PC-9 (cell line): ENCODE data around the gene NELL1. TPM values are rescaled to one million over a fixed set of nuclear protein-coding genes. Genes with fewer than 3 reads are reported as not detected.

ENCODE experiments used
- BruUV-seq: library from RNA; stranded (reverse); fragments of 400-500 nt; replicated peaks from 2 replicates; lab custom pipeline; 2021; lab: Mats Ljungman, UMichigan
- CTCF ChIA-PET: fragments of 300-600 bp; sonication (Branson Sonifier 250); formaldehyde crosslinking; loops from one replicate; lab custom pipeline; 2022; ENCODE audit warnings: antibody characterized with exemption; lab: Charles Lee
- POLR2A ChIA-PET: fragments of 300-600 bp; sonication (Branson Sonifier 250); formaldehyde crosslinking; loops from one replicate; lab custom pipeline; 2022; ENCODE audit warnings: antibody characterized with exemption; ENCODE audit not compliant: unreplicated experiment; lab: Charles Lee
- DNase-seq, 2 experiments: peaks; one replicate each; pipeline versions ENCODE4 v3.0.0 to v3.0.0-alpha.2; 2015 to 2022; ENCODE audit warnings: mixed read lengths in 1 of 2
- H2AFZ ChIP-seq: fragments of 200-600 bp; sonication (generic); 2 replicates; pipeline ENCODE4 v1.8.1; 2017; ENCODE audit warnings: antibody characterized with exemption
- H3F3A ChIP-seq: fragments of 200-600 bp; sonication (generic); 2 replicates; pipeline ENCODE4 v1.8.1; 2017; ENCODE audit warnings: antibody characterized with exemption, mild to moderate bottlenecking, low read depth; ENCODE audit not compliant: insufficient read depth
- H3K27ac ChIP-seq: fragments of 200-600 bp; sonication (generic); 2 replicates; pipeline ENCODE4 v1.6.1; 2016; ENCODE audit warnings: mixed run types
- H3K27me3 ChIP-seq: fragments of 200-600 bp; sonication (generic); 2 replicates; pipeline ENCODE4 v1.6.1; 2016; ENCODE audit warnings: low read depth, mixed run types; ENCODE audit not compliant: insufficient read depth
- H3K36me3 ChIP-seq: fragments of 200-600 bp; sonication (generic); 2 replicates; pipeline ENCODE4 v1.6.1; 2016; ENCODE audit warnings: low read depth, mixed run types
- H3K4me1 ChIP-seq: fragments of 200-600 bp; sonication (generic); replicated peaks from 2 replicates; pipeline ENCODE4 v1.6.1; 2016; ENCODE audit warnings: mixed run types; ENCODE audit not compliant: insufficient read depth
- H3K4me2 ChIP-seq: fragments of 200-600 bp; sonication (generic); 2 replicates; pipeline ENCODE4 v1.6.1; 2017; ENCODE audit warnings: mixed run types
- H3K4me3 ChIP-seq: fragments of 200-600 bp; sonication (generic); 2 replicates; pipeline ENCODE4 v1.6.1; 2016; ENCODE audit warnings: mixed run types
- H3K79me2 ChIP-seq: fragments of 200-600 bp; sonication (generic); 2 replicates; pipeline ENCODE4 v1.6.1; 2017; ENCODE audit warnings: low read depth, mixed run types
- H3K9me2 ChIP-seq: fragments of 200-600 bp; sonication (generic); 2 replicates; pipeline ENCODE4 v1.8.1; 2017; ENCODE audit warnings: mild to moderate bottlenecking; ENCODE audit not compliant: insufficient read depth
- H3K9me3 ChIP-seq: fragments of 200-600 bp; sonication (generic); 2 replicates; pipeline ENCODE4 v1.8.1; 2016; ENCODE audit warnings: low read depth; ENCODE audit not compliant: insufficient read depth
- H4K20me1 ChIP-seq: fragments of 200-600 bp; sonication (generic); 2 replicates; pipeline ENCODE4 v1.8.1; 2017; ENCODE audit not compliant: insufficient read depth
- EZH2 ChIP-seq: fragments of 200-600 bp; sonication (generic); IDR thresholded peaks from 2 replicates; pipeline ENCODE4 v1.8.0; 2017; ENCODE audit warnings: antibody characterized with exemption, low read depth
- intact Hi-C: fragments of 100-400 bp; cut with micrococcal nuclease; formaldehyde crosslinking; loops from one replicate; pipeline ENCODE4 v1.10.0; 2022; ENCODE audit not compliant: unreplicated experiment
- total RNA-seq: library from RNA; stranded (reverse); gene quantifications from 2 replicates; pipeline ENCODE4 v1.2.3, GENCODE V29; 2021
- TF ChIP-seq, protein P1 (sequence below): fragments of 200-600 bp; sonication (generic); conservative IDR thresholded peaks from 2 replicates; pipeline ENCODE4 v1.6.1; 2017; ENCODE audit warnings: mixed run types, antibody characterized with exemption, mild to moderate bottlenecking, moderate library complexity

Gene NELL1
- total RNA-seq, 1 experiment from 2014 or later = not detected

DNA sequence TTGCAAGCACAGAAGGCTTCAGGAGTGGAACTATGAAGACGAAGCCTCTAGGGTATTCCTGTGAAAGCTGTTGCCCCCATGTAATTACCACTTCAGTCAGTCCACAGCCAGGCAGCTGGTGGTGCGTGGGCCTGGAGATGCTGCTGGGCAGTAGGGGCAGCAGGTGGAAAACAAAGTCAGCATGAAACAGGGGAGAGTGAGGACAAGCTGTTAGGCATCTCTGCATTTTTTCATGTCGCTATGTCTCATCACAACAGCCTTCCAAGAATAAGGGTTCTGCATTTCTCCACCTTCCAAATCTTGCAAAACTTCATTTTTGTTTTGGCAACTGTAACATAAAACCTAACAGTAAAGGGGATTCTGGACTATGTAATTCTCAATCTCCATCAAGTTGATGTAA is 757.5 kb downstream of the NELL1 start:
- intact Hi-C loops = no loop called here
- Histone ChIP-seq H3K27me3 (no peaks in the 10 kb centered on the region), H3K79me2 (no peaks in the 10 kb centered on the region), H3K27ac (no peak overlapping the region), H3K4me1 (no peaks in the 10 kb centered on the region), H3K4me3 (no peak overlapping the region), H3K9me3 (no peaks in the 10 kb centered on the region; the same call in 1 of the 2 replicates), H3K9me2 (no peaks in the 10 kb centered on the region), H2AFZ (no peak overlapping the region), H4K20me1 (no peaks in the 10 kb centered on the region), H3K4me2 (no peak overlapping the region), H3K36me3 (no peaks in the 10 kb centered on the region), H3F3A (no peaks in the 10 kb centered on the region)
- ChIA-PET POLR2A (no interaction called here), CTCF (no interaction called here)
- BruUV-seq = no TSS peak
- DNase-seq = no peak
- TF ChIP-seq, protein P1, sequence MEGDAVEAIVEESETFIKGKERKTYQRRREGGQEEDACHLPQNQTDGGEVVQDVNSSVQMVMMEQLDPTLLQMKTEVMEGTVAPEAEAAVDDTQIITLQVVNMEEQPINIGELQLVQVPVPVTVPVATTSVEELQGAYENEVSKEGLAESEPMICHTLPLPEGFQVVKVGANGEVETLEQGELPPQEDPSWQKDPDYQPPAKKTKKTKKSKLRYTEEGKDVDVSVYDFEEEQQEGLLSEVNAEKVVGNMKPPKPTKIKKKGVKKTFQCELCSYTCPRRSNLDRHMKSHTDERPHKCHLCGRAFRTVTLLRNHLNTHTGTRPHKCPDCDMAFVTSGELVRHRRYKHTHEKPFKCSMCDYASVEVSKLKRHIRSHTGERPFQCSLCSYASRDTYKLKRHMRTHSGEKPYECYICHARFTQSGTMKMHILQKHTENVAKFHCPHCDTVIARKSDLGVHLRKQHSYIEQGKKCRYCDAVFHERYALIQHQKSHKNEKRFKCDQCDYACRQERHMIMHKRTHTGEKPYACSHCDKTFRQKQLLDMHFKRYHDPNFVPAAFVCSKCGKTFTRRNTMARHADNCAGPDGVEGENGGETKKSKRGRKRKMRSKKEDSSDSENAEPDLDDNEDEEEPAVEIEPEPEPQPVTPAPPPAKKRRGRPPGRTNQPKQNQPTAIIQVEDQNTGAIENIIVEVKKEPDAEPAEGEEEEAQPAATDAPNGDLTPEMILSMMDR = no peak
- no peak for TF ChIP-seq EZH2

DNA sequence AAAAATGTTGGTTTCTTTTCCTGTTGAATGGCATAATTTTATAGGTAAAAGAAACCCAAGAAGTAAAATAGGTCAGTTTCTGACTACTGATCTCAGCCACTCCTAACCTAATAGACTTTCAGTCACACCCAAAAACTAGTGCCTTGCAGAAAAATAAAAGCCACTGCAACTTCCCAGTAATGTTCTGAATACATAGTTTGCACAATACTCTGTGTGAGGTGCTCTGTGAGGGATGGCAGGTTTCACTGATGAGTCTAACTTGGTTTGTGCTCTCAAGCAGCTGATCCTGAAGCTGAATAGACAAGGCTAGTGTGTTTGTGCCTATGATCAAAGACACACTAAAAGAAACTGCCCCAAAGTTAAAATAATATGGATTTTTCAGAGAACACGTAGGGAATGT is 758.3 kb downstream of the NELL1 start:
- POLR2A ChIA-PET = no interaction called here
- no peak overlapping the region for H3K4me3 ChIP-seq
- H3K9me3 ChIP-seq = no peaks in the 10 kb centered on the region; the same call in 1 of the 2 replicates
- TF ChIP-seq, protein P1 = no peak
- no peak for TF ChIP-seq EZH2
- no peak overlapping the region for H3K4me2 ChIP-seq
- H3K27ac ChIP-seq = no peak overlapping the region
- no peaks in the 10 kb centered on the region for H3F3A ChIP-seq
- no peaks in the 10 kb centered on the region for H4K20me1 ChIP-seq
- DNase-seq = no peak
- no peaks in the 10 kb centered on the region for H3K27me3 ChIP-seq
- H2AFZ ChIP-seq = no peak overlapping the region
- H3K36me3 ChIP-seq = no peaks in the 10 kb centered on the region
- no TSS peak for BruUV-seq
- CTCF ChIA-PET = no interaction called here
- no peaks in the 10 kb centered on the region for H3K9me2 ChIP-seq
- intact Hi-C loops = no loop called here
- no peaks in the 10 kb centered on the region for H3K79me2 ChIP-seq
- no peaks in the 10 kb centered on the region for H3K4me1 ChIP-seq

DNA sequence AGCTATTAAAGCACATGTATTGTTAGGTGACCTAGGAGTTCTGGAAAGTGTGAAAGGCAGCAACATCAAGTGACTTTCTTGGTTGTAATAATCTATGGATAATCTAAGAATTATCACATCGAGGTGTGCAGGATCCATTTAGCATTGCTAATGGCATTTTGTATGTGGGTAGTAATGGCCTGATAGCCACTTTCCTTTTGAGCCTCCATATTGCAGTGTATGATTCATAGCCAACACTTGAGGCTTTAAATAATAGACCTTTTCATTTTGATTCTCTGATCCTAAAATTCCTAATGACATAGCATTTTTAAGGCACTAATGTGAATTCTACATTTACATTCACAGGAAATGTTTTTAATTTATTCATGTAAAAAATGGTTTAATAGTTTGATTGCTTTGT is 759.4 kb downstream of the NELL1 start:
- no TSS peak for BruUV-seq
- CTCF ChIA-PET = no interaction called here
- intact Hi-C loops = no loop called here

More for the DNA sequence above, 759.4 kb downstream of the NELL1 start:
- no peaks in the 10 kb centered on the region for H3K27me3 ChIP-seq
- H3K79me2 ChIP-seq = no peaks in the 10 kb centered on the region
- no peak overlapping the region for H3K27ac ChIP-seq
- H3F3A ChIP-seq = no peaks in the 10 kb centered on the region
- H3K9me2 ChIP-seq = no peaks in the 10 kb centered on the region
- H3K4me1 ChIP-seq = no peaks in the 10 kb centered on the region
- H3K9me3 ChIP-seq = no peaks in the 10 kb centered on the region
- H3K36me3 ChIP-seq = no peaks in the 10 kb centered on the region
- POLR2A ChIA-PET = no interaction called here
- no peak overlapping the region for H3K4me3 ChIP-seq
- H4K20me1 ChIP-seq = no peaks in the 10 kb centered on the region
- DNase-seq = no peak
- TF ChIP-seq, protein P1 = no peak
- no peak for TF ChIP-seq EZH2
- no peak overlapping the region for H3K4me2 ChIP-seq
- H2AFZ ChIP-seq = no peak overlapping the region
